ELF-1 (cell line): ENCODE results near the gene SNTG2.

Experiments used
- DNase-seq: peaks from one replicate; pipeline ENCODE4 v3.0.0-alpha.2; 2016; ENCODE audit warnings: low read depth, low spot score

SNTG2 gene

GRCh38 chr2:1233281-1233680 lies 282.6 kb downstream of the SNTG2 start:
- DNase-seq, result no peak

- no peak for DNase-seq
These were observed 284.2 kb downstream of the SNTG2 start for GRCh38 chr2:1234731-1235308.

GRCh38 chr2:1235806-1236205 lies 285.2 kb downstream of the SNTG2 start:
- DNase-seq, result no peak

- DNase-seq, result no peak
These were observed 286.0 kb downstream of the SNTG2 start for GRCh38 chr2:1236606-1237005.

GRCh38 chr2:1237783-1238182 lies 287.1 kb downstream of the SNTG2 start:
- DNase-seq, result no peak

GRCh38 chr2:1238598-1239138 lies 288.0 kb downstream of the SNTG2 start:
- DNase-seq, result no peak

GRCh38 chr2:1245193-1245592 lies 294.5 kb downstream of the SNTG2 start:
- DNase-seq, result no peak

- DNase-seq, result no peak
These were observed 295.6 kb downstream of the SNTG2 start for GRCh38 chr2:1246239-1246638.

GRCh38 chr2:1246991-1247390 lies 296.3 kb downstream of the SNTG2 start:
- DNase-seq, result no peak

GRCh38 chr2:1248187-1248586 lies 297.5 kb downstream of the SNTG2 start:
- DNase-seq, result no peak

GRCh38 chr2:1249897-1250687 lies 299.4 kb downstream of the SNTG2 start:
- no peak for DNase-seq

- DNase-seq, result no peak
These were observed 300.9 kb downstream of the SNTG2 start for GRCh38 chr2:1251520-1251919.

- no peak for DNase-seq
These were observed 303.0 kb downstream of the SNTG2 start for GRCh38 chr2:1253629-1254028.

- DNase-seq, result no peak
These were observed 304.2 kb downstream of the SNTG2 start for GRCh38 chr2:1254662-1255343.

GRCh38 chr2:1256632-1257324 lies 306.1 kb downstream of the SNTG2 start:
- DNase-seq, result no peak

- no peak for DNase-seq
These were observed 306.7 kb downstream of the SNTG2 start for GRCh38 chr2:1257334-1257733.

GRCh38 chr2:1259746-1260145 lies 309.1 kb downstream of the SNTG2 start:
- no peak for DNase-seq

- DNase-seq, result no peak
These were observed 312.0 kb downstream of the SNTG2 start for GRCh38 chr2:1262609-1263008.

GRCh38 chr2:1265454-1265853 lies 314.8 kb downstream of the SNTG2 start:
- no peak for DNase-seq

- no peak for DNase-seq
These were observed 315.7 kb downstream of the SNTG2 start for GRCh38 chr2:1266351-1266750.

- no peak for DNase-seq
These were observed 317.4 kb downstream of the SNTG2 start for GRCh38 chr2:1268034-1268433.

- DNase-seq, result no peak
These were observed 319.2 kb downstream of the SNTG2 start for GRCh38 chr2:1269812-1270211.
